Measurements from ENCODE around the gene ERBB4.

DNA sequence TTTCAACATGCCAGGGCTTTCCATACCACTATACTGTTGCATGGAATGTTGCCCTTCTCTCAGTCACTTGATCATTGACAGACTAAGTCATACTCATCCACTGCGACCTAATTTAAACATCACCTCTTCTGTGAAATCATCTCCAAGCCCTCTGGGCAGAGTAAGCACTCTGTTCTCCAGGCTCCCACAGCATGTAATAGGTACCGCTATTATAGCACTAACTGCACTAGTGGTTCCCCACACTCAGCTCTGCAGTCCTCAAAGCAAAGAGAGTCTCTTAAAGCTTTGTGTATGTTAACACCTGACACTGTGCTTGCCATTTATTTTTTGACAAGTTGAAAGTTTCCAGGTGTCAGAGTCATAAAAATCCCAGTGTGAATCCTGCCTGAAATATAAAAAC is 947.2 kb downstream of the ERBB4 start:
- TF ChIP-seq, protein P1, sequence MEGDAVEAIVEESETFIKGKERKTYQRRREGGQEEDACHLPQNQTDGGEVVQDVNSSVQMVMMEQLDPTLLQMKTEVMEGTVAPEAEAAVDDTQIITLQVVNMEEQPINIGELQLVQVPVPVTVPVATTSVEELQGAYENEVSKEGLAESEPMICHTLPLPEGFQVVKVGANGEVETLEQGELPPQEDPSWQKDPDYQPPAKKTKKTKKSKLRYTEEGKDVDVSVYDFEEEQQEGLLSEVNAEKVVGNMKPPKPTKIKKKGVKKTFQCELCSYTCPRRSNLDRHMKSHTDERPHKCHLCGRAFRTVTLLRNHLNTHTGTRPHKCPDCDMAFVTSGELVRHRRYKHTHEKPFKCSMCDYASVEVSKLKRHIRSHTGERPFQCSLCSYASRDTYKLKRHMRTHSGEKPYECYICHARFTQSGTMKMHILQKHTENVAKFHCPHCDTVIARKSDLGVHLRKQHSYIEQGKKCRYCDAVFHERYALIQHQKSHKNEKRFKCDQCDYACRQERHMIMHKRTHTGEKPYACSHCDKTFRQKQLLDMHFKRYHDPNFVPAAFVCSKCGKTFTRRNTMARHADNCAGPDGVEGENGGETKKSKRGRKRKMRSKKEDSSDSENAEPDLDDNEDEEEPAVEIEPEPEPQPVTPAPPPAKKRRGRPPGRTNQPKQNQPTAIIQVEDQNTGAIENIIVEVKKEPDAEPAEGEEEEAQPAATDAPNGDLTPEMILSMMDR (IDR thresholded peaks at IDR 0.05), result no peak
- TF ChIP-seq ZFX (IDR thresholded peaks at IDR 0.05; ENCODE audit: borderline replicate concordance), result no peak

Data from 22Rv1 (cell line).